A549 (cell line): ENCODE measurements around the gene CETN1. TPM values are rescaled to one million over a fixed set of nuclear protein-coding genes. Genes with fewer than 3 reads are reported as not detected.

ENCODE experiments used
- ATAC-seq, 2 experiments: fragments of 200-7000 bp in 1 of 2; fragments of >200 bp in 1 of 2; cut with Nextera tagmentation in 1 of 2; cut with Tn5 transposase in 1 of 2; 3 replicates each; pipeline versions ENCODE4 v1.8.0 to v1.9.1; 2018 to 2020; ENCODE audit warnings: mild to moderate bottlenecking in 1 of 2, moderate library complexity in 1 of 2
- CTCF ChIA-PET: fragments of 300-600 bp; sonication (Branson Sonifier 250); formaldehyde crosslinking; extraction: SDS; loops from one replicate; lab custom pipeline; 2021; ENCODE audit warnings: antibody characterized with exemption, inconsistent platforms; lab: Yijun Ruan, JAX
- POLR2A ChIA-PET: fragments of 350-600 bp; formaldehyde crosslinking; extraction: SDS; loops from one replicate; lab custom pipeline; 2021; ENCODE audit warnings: antibody characterized with exemption, inconsistent platforms; lab: Yijun Ruan, JAX
- DNase-seq, 2 experiments: peaks; one replicate each; pipeline versions ENCODE4 v3.0.0 to v3.0.0-alpha.2; 2011 to 2016; ENCODE audit warnings: low read depth in 1 of 2, low spot score in 1 of 2
- FAIRE-seq: peaks from 2 replicates; lab custom pipeline; 2011; peaks lifted over from hg19 to GRCh38; lab: Jason Lieb, UNC
- H3K27ac ChIP-seq, 2 experiments: fragments of >200 bp; sonication (Bioruptor Twin); formaldehyde crosslinking; 3 replicates each; pipeline ENCODE4 v1.5.1; 2016 to 2017
- H3K4me1 ChIP-seq: fragments of >200 bp; sonication (Bioruptor Twin); formaldehyde crosslinking; 3 replicates; pipeline ENCODE4 v1.6.1; 2016
- H3K4me2 ChIP-seq: fragments of >200 bp; sonication (Bioruptor Twin); formaldehyde crosslinking; 3 replicates; pipeline ENCODE4 v1.6.1; 2016
- H3K4me3 ChIP-seq: fragments of >200 bp; sonication (Bioruptor Twin); formaldehyde crosslinking; 3 replicates; pipeline ENCODE4 v1.5.1; 2016
- H3K9me3 ChIP-seq: fragments of >200 bp; sonication (Bioruptor Twin); formaldehyde crosslinking; 3 replicates; pipeline ENCODE4 v1.6.1; 2016
- CHD2 ChIP-seq: fragments of 150-350 bp; IDR thresholded peaks from 2 replicates; pipeline ENCODE4 v1.6.1; 2014; ENCODE audit warnings: low read length; ENCODE audit not compliant: partially characterized antibody
- EHMT2 ChIP-seq: fragments of 200-600 bp; sonication (generic); IDR thresholded peaks from 2 replicates; pipeline ENCODE4 v1.6.1; 2016; ENCODE audit warnings: antibody characterized with exemption, low read depth, mild to moderate bottlenecking, moderate library complexity
- EP300 ChIP-seq, 2 experiments: fragments of >200 bp; sonication (Bioruptor Twin); formaldehyde crosslinking; IDR thresholded peaks; 2 replicates in 1 of 2; 3 replicates in 1 of 2; pipeline ENCODE4 v1.6.1; 2016 to 2017
- ESRRA ChIP-seq: fragments of 150-350 bp; IDR thresholded peaks from 2 replicates; pipeline ENCODE4 v1.6.1; 2014; ENCODE audit warnings: mild to moderate bottlenecking, low read length, borderline replicate concordance
- HDAC2 ChIP-seq: fragments of 200-600 bp; sonication (generic); IDR thresholded peaks from 2 replicates; pipeline ENCODE4 v1.6.1; 2016
- HEYL ChIP-seq: fragments of 250-450 bp; sonication (Bioruptor Pico); IDR thresholded peaks from 2 replicates; pipeline ENCODE4 v1.8.0; 2021; ENCODE audit warnings: mild to moderate bottlenecking, moderate library complexity
- HOXB13 ChIP-seq: fragments of 250-450 bp; sonication (Bioruptor Pico); IDR thresholded peaks from 2 replicates; pipeline ENCODE4 v1.5.0; 2020; ENCODE audit warnings: low read depth, mild to moderate bottlenecking, moderate library complexity
- HOXB5 ChIP-seq: fragments of 250-450 bp; sonication (Bioruptor Pico); IDR thresholded peaks from 2 replicates; pipeline ENCODE4 v1.5.0; 2020; ENCODE audit warnings: mild to moderate bottlenecking, moderate library complexity
- JUN ChIP-seq, 2 experiments: fragments of >200 bp; sonication (Bioruptor Twin); formaldehyde crosslinking; IDR thresholded peaks; 2 replicates in 1 of 2; 3 replicates in 1 of 2; pipeline ENCODE4 v1.6.1; 2016 to 2017
- KDM1A ChIP-seq: fragments of 200-600 bp; sonication (generic); IDR thresholded peaks from 2 replicates; pipeline ENCODE4 v1.6.1; 2016; ENCODE audit warnings: low read depth, mild to moderate bottlenecking
- KDM5A ChIP-seq: fragments of 200-600 bp; sonication (generic); IDR thresholded peaks from 2 replicates; pipeline ENCODE4 v1.6.1; 2016; ENCODE audit warnings: antibody characterized with exemption, mild to moderate bottlenecking
- MAFK ChIP-seq: fragments of 450-650 bp; IDR thresholded peaks from 2 replicates; pipeline ENCODE4 v1.6.1; 2014; ENCODE audit not compliant: partially characterized antibody
- MAZ ChIP-seq: fragments of 150-350 bp; IDR thresholded peaks from 2 replicates; pipeline ENCODE4 v1.6.1; 2014; ENCODE audit warnings: antibody characterized with exemption, low read depth, low read length, borderline replicate concordance
- MYC ChIP-seq: IDR thresholded peaks from 2 replicates; pipeline ENCODE4 v1.6.1; 2012; ENCODE audit warnings: mild to moderate bottlenecking, inconsistent platforms, low read length, improper control_type of control experiment, borderline replicate concordance
- PHF8 ChIP-seq: fragments of 200-600 bp; sonication (generic); IDR thresholded peaks from 2 replicates; pipeline ENCODE4 v1.6.1; 2016; ENCODE audit warnings: low read depth, mild to moderate bottlenecking, antibody characterized with exemption, moderate library complexity, borderline replicate concordance
- POLR2A ChIP-seq: IDR thresholded peaks from 2 replicates; pipeline ENCODE4 v1.6.1; 2012; ENCODE audit warnings: mild to moderate bottlenecking, low read length
- RARB ChIP-seq: fragments of 250-450 bp; sonication (Bioruptor Pico); IDR thresholded peaks from 2 replicates; pipeline ENCODE4 v1.8.0; 2021; ENCODE audit warnings: mild to moderate bottlenecking, moderate library complexity
- RFX5 ChIP-seq: fragments of 450-650 bp; IDR thresholded peaks from 2 replicates; pipeline ENCODE4 v1.7.1; 2014; ENCODE audit warnings: antibody characterized with exemption, mild to moderate bottlenecking, moderate library complexity
- SMC3 ChIP-seq: fragments of >200 bp; sonication (Bioruptor Twin); formaldehyde crosslinking; IDR thresholded peaks from 3 replicates; pipeline ENCODE4 v1.6.1; 2018; ENCODE audit warnings: inconsistent platforms
- SREBF2 ChIP-seq: fragments of 450-650 bp; IDR thresholded peaks from 2 replicates; pipeline ENCODE4 v1.6.1; 2014; ENCODE audit warnings: mild to moderate bottlenecking, moderate library complexity
- TFCP2L1 ChIP-seq: fragments of 250-450 bp; sonication (Bioruptor Pico); IDR thresholded peaks from 2 replicates; pipeline ENCODE4 v1.5.0; 2021; ENCODE audit warnings: mild to moderate bottlenecking
- TP53 ChIP-seq: fragments of 250-450 bp; sonication (Bioruptor Pico); IDR thresholded peaks from 2 replicates; pipeline ENCODE4 v1.5.0; 2021; ENCODE audit warnings: mild to moderate bottlenecking, moderate library complexity
- ZSCAN20 ChIP-seq: fragments of 250-450 bp; sonication (Bioruptor Pico); IDR thresholded peaks from 2 replicates; pipeline ENCODE4 v1.8.0; 2022; ENCODE audit warnings: mild to moderate bottlenecking, moderate library complexity
- WGBS: methylation state at CpG from one replicate; pipeline ENCODE4 v1.1.6; 2017; ENCODE audit errors: missing lambda C conversion rate; 5-methylcytosine and 5-hydroxymethylcytosine counted together
- polyA plus RNA-seq, 4 experiments: library from polyadenylated mRNA; depleted of rRNA in 3 of 4; stranded (reverse); fragments of >200 nt; fragmentation: RNase III in 1 of 4; extraction: RNeasy Plus Mini Kit Qiagen cat#74134 plus additional on column Dnase treatment in 1 of 4; gene quantifications; 2 replicates in 3 of 4; 3 replicates in 1 of 4; pipeline ENCODE4 v1.2.3, GENCODE V29; 2011 to 2017
- TF ChIP-seq, protein P1 (sequence below): fragments of >200 bp; sonication (Bioruptor Twin); formaldehyde crosslinking; IDR thresholded peaks from 3 replicates; pipeline ENCODE4 v1.5.1; 2016
- TF ChIP-seq, protein P2 (sequence below): fragments of 450-650 bp; IDR thresholded peaks from 2 replicates; pipeline ENCODE4 v1.6.1; 2014; ENCODE audit warnings: antibody characterized with exemption
- TF ChIP-seq, protein P3 (sequence below): fragments of 250-450 bp; sonication (Bioruptor Pico); IDR thresholded peaks from 2 replicates; pipeline ENCODE4 v1.5.0; 2020; ENCODE audit warnings: low read depth, mild to moderate bottlenecking, moderate library complexity

Gene CETN1
- polyA plus RNA-seq, 2 of the 4 experiments (the other 2 are of a cell fraction), result not detected

DNA sequence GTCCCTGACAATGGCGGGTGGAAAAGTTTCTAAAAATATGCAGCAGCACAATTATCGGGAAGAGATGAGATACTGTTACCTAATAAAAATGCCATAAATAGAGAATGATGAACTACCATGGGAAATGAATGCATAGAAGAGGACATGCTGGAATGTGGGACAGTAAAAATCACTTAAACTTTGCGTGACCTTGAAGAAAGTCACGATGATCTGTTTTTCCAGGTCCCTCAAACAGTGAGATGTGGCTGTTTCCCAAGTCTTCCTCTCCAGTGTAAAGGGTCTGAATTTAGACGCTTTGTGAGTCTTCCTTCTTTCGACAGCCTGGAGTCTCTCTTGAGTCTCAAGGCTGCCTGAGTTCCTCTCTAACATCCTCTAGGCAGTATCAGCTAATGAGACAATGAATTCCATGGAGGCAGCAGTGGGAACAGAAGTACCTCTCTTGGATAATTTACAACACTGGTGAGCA is 18.0 kb downstream of the CETN1 start:
- no peak for DNase-seq
- Histone ChIP-seq H3K4me3 (no peak overlapping the region), H3K27ac (no peak overlapping the region), H3K4me1 (no peaks in the 10 kb centered on the region), H3K9me3 (no peaks in the 10 kb centered on the region), H3K4me2 (no peak overlapping the region)
- no peak for TF ChIP-seq EP300 (IDR thresholded peaks at IDR 0.05)
- no peak for TF ChIP-seq MAZ
- TF ChIP-seq MAFK, result no peak
- no peak for TF ChIP-seq ESRRA
- no peak for TF ChIP-seq EHMT2
- TF ChIP-seq, protein P1, sequence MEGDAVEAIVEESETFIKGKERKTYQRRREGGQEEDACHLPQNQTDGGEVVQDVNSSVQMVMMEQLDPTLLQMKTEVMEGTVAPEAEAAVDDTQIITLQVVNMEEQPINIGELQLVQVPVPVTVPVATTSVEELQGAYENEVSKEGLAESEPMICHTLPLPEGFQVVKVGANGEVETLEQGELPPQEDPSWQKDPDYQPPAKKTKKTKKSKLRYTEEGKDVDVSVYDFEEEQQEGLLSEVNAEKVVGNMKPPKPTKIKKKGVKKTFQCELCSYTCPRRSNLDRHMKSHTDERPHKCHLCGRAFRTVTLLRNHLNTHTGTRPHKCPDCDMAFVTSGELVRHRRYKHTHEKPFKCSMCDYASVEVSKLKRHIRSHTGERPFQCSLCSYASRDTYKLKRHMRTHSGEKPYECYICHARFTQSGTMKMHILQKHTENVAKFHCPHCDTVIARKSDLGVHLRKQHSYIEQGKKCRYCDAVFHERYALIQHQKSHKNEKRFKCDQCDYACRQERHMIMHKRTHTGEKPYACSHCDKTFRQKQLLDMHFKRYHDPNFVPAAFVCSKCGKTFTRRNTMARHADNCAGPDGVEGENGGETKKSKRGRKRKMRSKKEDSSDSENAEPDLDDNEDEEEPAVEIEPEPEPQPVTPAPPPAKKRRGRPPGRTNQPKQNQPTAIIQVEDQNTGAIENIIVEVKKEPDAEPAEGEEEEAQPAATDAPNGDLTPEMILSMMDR, result no peak
- no peak for TF ChIP-seq HOXB13 (CRISPR knock-in tag)
- TF ChIP-seq SREBF2, result no peak
- TF ChIP-seq HEYL, result no peak
- TF ChIP-seq CHD2, result no peak
- TF ChIP-seq RARB (CRISPR knock-in tag), result no peak
- no peak for TF ChIP-seq HOXB5 (CRISPR knock-in tag)
- TF ChIP-seq RFX5, result no peak
- no peak for TF ChIP-seq TFCP2L1
- TF ChIP-seq SMC3, result no peak
- TF ChIP-seq JUN (IDR thresholded peaks at IDR 0.05), result no peak
- TF ChIP-seq HDAC2, result no peak
- TF ChIP-seq, protein P2, sequence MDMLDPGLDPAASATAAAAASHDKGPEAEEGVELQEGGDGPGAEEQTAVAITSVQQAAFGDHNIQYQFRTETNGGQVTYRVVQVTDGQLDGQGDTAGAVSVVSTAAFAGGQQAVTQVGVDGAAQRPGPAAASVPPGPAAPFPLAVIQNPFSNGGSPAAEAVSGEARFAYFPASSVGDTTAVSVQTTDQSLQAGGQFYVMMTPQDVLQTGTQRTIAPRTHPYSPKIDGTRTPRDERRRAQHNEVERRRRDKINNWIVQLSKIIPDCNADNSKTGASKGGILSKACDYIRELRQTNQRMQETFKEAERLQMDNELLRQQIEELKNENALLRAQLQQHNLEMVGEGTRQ, result no peak
- CTCF ChIA-PET, result interaction anchor here (0.6 to 2.1 kb wide), 5 partner anchors 9 to 96 kb away, joined by 3 to 6 read pairs (median 3); no protein-coding TSS in a partner anchor
- FAIRE-seq, result no peak
- 51% methylated on average over 6 of the region's 6 CpGs for WGBS
- POLR2A ChIA-PET, result no interaction called here
- no peak for ATAC-seq

DNA sequence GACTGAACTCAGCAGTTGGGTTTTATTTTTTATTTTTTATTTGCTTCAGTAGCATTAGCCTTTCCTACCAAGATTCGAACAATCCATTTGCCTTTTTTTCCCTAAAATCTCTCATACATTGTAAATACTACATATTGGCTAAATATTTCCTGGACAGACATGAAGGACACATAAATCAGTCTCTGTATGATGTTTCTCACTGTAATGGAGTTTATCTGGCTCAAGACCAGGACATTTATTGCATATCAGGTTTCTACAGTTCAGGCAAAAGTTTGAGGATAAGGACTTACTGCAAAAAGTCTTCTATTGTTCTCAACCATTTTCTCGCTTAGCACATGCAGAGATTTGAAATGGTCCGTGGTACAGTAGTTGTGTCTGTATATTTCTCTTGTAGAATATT is 19.9 kb downstream of the CETN1 start:
- Histone ChIP-seq H3K27ac (no peak overlapping the region), H3K9me3 (no peaks in the 10 kb centered on the region), H3K4me3 (no peak overlapping the region), H3K4me1 (no peaks in the 10 kb centered on the region), H3K4me2 (no peak overlapping the region)
- ChIA-PET CTCF (interaction anchor here (0.6 kb wide), 1 partner anchor 76 kb away, joined by 4 read pairs; no protein-coding TSS in a partner anchor), POLR2A (no interaction called here)
- no peak for TF ChIP-seq TFCP2L1
- TF ChIP-seq MAZ, result no peak
- TF ChIP-seq MYC, result no peak
- TF ChIP-seq ZSCAN20, result no peak
- no peak for DNase-seq
- ATAC-seq, result no peak
- 15% methylated on average over 3 of the region's 3 CpGs for WGBS
- FAIRE-seq, result no peak

DNA sequence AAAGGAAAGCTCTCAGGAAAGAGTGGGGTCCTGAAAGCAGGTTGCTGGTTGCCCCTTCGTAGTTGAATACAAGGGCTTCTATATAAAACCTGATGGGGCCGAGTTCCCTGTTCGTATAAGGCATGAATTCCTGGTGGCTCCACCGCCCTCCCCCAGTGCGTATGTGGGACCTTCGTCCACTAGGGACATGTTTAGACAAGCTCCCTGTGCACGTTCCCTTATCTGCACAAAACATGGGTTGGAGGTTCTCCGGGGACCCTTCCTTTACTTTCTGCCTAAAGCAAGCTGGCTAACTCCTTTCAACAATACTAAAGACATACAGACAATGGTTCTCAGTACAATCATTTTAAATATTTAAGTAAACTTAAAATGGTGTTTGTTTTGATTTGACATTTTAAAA is 24.6 kb downstream of the CETN1 start:
- POLR2A ChIA-PET, result no interaction called here
- H3K9me3 ChIP-seq, result no peaks in the 10 kb centered on the region
- ATAC-seq, result no peak
- TF ChIP-seq CHD2, result no peak
- no peak for TF ChIP-seq RFX5
- no peak for TF ChIP-seq MAFK
- TF ChIP-seq SREBF2, result no peak
- TF ChIP-seq, protein P3, sequence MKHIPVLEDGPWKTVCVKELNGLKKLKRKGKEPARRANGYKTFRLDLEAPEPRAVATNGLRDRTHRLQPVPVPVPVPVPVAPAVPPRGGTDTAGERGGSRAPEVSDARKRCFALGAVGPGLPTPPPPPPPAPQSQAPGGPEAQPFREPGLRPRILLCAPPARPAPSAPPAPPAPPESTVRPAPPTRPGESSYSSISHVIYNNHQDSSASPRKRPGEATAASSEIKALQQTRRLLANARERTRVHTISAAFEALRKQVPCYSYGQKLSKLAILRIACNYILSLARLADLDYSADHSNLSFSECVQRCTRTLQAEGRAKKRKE (CRISPR knock-in tag), result no peak
- no peak for TF ChIP-seq JUN (IDR thresholded peaks at IDR 0.05)
- TF ChIP-seq TP53, result no peak
- no peak for TF ChIP-seq KDM1A
- no peak for TF ChIP-seq KDM5A
- TF ChIP-seq POLR2A, result no peak
- no peak for TF ChIP-seq PHF8
- TF ChIP-seq EHMT2, result no peak
- TF ChIP-seq, protein P1, result no peak
- TF ChIP-seq, protein P2, result no peak
- TF ChIP-seq, all 56 proteins: peak for 0
- FAIRE-seq (no peak), DNase-seq (no peak)
- no peaks in the 10 kb centered on the region for H3K4me1 ChIP-seq
- CTCF ChIA-PET, result interaction anchor here (0.5 to 5.5 kb wide), 3 partner anchors 11 to 231 kb away, joined by 3 to 28 read pairs (median 9); no protein-coding TSS in a partner anchor
- H3K27ac ChIP-seq, result no peak overlapping the region
- H3K4me2 ChIP-seq, result no peak overlapping the region
- WGBS, result 66% methylated on average over 8 of the region's 8 CpGs
- H3K4me3 ChIP-seq, result no peak overlapping the region
